HUES64 (cell line): ENCODE measurements around the gene KIAA1614.

ENCODE experiments used
- H3K27ac ChIP-seq: 2 replicates; pipeline ENCODE4 v1.7.0; 2013; ENCODE audit warnings: low read depth, low read length, inconsistent platforms
- H3K27me3 ChIP-seq: 2 replicates; pipeline ENCODE4 v1.6.1; 2013; ENCODE audit warnings: mild to moderate bottlenecking, low read length; ENCODE audit not compliant: insufficient read depth
- H3K36me3 ChIP-seq: 2 replicates; pipeline ENCODE4 v1.6.1; 2013; ENCODE audit warnings: mild to moderate bottlenecking, low read length; ENCODE audit not compliant: insufficient read depth
- H3K4me1 ChIP-seq: 2 replicates; pipeline ENCODE4 v1.6.1; 2013; ENCODE audit warnings: mild to moderate bottlenecking, low read length, moderate library complexity; ENCODE audit not compliant: insufficient read depth
- H3K4me3 ChIP-seq: 2 replicates; pipeline ENCODE4 v1.5.1; 2013; ENCODE audit warnings: mild to moderate bottlenecking, low read length, moderate library complexity
- H3K9ac ChIP-seq: 2 replicates; pipeline ENCODE4 v1.6.1; 2013; ENCODE audit warnings: mild to moderate bottlenecking, low read depth, low read length
- H3K9me3 ChIP-seq: 2 replicates; pipeline ENCODE4 v1.6.1; 2013; ENCODE audit warnings: low read depth, low read length; ENCODE audit not compliant: insufficient read depth
- WGBS: fragments of 150-250, 120-280 bp; methylation state at CpG from one replicate; pipeline ENCODE4 v1.1.7; 2013; ENCODE audit warnings: missing lambda C conversion rate; 5-methylcytosine and 5-hydroxymethylcytosine counted together

Gene KIAA1614

DNA sequence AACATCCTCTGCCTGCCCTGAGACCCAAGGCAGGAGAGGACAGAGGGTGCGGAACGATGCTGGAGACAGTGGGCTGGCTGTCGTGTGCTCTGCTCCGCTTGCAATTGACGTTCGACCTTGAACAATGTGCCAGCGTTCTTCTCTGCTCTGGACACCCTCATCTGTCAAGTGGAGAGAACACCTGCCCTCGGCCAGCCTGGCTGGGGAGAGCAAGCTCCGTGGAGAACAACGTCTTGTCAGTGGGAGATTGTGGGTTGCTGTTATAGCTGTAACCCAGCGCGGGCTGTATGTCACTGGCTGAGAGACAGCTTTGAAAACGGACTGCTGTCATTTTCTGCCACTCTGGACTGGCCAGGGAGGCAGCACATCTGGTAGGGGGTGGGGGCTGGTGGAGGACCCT lies 14.7 kb downstream of the KIAA1614 start:
- Histone ChIP-seq H3K36me3 (no peaks in the 10 kb centered on the region), H3K27ac (no peak overlapping the region), H3K9ac (no peak overlapping the region), H3K4me3 (no peak overlapping the region), H3K4me1 (peaks cover 38% of the 10 kb centered on the region), H3K27me3 (no peaks in the 10 kb centered on the region), H3K9me3 (no peaks in the 10 kb centered on the region)
- WGBS, result 92% methylated on average over 13 of the region's 13 CpGs

DNA sequence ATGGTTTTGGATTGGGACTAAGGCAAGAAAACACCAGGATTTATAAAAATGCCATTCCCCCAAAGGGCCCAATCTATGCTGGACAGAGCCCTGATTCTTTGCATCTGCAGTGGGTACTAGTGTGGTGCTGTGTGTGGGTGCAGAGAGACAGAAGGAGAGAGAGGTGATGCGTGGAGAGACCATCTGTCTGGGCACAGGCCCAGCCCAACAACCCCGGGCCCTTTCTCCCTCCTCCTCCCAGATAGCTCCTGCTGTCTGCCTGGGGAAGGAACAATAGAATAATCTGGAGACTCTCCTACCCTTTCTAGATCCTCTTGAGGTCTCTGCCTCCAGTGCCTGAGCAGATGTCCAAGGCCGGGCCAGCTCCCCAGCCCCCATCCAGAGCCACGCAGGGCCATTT lies 15.1 kb downstream of the KIAA1614 start:
- Histone ChIP-seq H3K27me3 (no peaks in the 10 kb centered on the region), H3K27ac (no peak overlapping the region), H3K4me1 (peaks cover 33% of the 10 kb centered on the region), H3K9ac (no peak overlapping the region), H3K36me3 (no peaks in the 10 kb centered on the region), H3K9me3 (no peaks in the 10 kb centered on the region), H3K4me3 (no peak overlapping the region)
- 71% methylated on average over 3 of the region's 4 CpGs for whole genome bisulfite sequencing

DNA sequence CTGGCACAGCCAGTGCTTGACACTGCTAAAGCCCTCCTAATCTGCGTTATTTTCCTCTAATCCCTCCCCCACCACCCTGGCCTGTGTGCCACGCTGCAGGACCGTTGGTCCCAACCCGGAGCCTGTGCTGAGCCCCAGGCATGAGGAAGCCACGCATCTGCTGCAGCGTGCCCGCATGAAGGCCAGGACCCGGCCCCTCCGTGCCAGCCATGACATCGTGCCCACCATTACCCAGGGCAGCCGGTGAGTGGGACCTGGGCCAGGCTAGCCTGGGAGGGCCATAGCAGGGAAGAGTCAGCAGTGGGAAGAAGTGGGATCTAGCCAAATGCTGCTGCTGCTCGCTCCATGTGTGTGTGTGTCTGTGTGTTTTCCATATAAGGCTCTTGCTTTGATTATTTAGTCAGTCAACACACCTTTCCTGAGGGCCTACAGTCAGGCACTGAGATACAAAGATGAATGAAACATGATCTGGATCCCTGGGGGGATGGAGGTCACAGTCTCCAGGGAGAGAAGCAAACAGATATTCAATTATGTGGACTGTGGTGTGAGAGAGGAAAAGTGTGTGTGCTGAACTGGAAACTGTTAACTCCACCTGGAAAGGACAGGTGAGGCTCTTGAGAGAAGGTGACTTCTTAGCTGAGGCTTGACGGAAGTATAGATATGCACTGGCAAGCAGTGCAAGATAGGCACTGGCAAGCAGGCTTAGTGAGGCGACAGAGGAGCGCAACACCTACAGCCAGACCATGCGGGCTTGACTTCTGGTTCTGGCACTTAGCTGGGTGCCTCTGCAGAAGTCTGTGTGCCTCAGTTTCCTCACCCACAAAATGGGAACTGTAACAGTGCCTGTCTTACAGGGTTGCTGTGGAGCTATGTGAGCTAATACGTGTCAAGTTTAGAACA lies 15.9 kb downstream of the KIAA1614 start:
- no peak overlapping the region for H3K9ac ChIP-seq
- peaks cover 29% of the 10 kb centered on the region for H3K4me1 ChIP-seq
- no peak overlapping the region for H3K4me3 ChIP-seq
- H3K9me3 ChIP-seq, result no peaks in the 10 kb centered on the region
- H3K27me3 ChIP-seq, result no peaks in the 10 kb centered on the region
- WGBS, result 88% methylated on average over 17 of the region's 17 CpGs
- H3K27ac ChIP-seq, result no peak overlapping the region
- no peaks in the 10 kb centered on the region for H3K36me3 ChIP-seq

DNA sequence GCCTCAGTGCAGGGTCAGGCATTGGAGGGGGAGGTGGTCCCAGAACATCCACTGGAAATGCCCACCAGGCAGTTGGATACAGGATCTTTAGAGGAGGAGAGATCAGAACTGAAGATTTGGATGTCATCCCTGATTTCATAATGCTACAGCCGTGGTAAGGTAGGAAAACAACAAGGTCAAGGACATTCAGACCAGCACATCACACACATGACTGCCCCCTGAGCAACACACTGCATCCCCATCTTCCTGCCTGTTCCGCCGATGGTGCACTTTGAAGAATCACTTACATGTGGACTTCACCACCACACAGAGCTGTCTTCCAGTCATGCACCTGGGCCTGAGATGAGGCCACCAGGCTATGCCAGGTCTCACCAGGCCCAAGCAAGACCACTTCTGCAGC lies 16.7 kb downstream of the KIAA1614 start:
- Histone ChIP-seq H3K4me3 (no peak overlapping the region), H3K4me1 (peaks cover 21% of the 10 kb centered on the region), H3K9me3 (no peaks in the 10 kb centered on the region), H3K9ac (no peak overlapping the region), H3K27ac (no peak overlapping the region), H3K36me3 (no peaks in the 10 kb centered on the region), H3K27me3 (no peaks in the 10 kb centered on the region)
- 96% methylated on average over 3 of the region's 3 CpGs for WGBS

DNA sequence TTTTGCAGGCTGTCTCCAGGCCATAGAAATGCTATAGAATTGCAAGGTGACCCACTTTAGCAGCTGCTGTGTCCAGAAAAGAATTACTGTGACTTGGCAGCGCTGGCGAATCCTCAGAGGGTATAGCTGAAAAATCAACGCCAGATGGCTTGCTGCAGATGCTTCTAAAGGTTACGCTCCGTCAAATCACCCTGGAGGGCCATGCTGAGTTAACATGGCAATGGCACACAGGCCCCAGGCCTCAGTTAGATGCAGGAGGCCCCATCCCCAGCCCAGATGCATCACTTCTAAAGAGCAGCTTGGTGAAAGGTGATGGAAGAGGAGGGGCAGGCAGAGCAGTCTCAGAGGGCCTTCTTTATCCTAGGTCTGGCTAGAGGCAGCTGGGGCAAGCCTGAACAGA lies 18.0 kb downstream of the KIAA1614 start:
- Histone ChIP-seq H3K27ac (no peak overlapping the region), H3K27me3 (no peaks in the 10 kb centered on the region), H3K4me1 (peaks cover 12% of the 10 kb centered on the region; the same call in 1 of the 2 replicates), H3K9ac (no peak overlapping the region), H3K4me3 (no peak overlapping the region), H3K36me3 (no peaks in the 10 kb centered on the region), H3K9me3 (no peaks in the 10 kb centered on the region)
- WGBS, result 96% methylated on average over 5 of the region's 5 CpGs

DNA sequence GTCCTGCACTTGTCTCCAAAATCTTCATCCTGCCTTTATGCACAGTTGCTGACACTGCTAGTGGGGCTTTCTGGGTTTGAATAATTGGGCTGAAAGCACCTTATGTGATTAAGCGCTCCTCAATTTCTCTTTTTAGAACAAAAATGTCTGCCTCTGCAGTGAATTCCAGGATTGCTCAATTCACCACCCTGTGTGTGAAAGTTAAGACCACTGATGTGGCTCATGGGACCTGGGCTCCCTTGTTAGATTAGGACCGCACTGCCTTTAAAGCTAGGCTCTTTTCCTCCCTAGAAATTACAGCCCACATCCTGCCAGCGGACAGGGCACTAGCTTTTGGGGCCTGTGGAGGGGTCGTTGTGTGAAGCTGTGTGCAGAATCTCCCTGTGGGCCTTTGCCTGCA lies 18.8 kb downstream of the KIAA1614 start:
- WGBS, result 94% methylated on average over 4 of the region's 4 CpGs
- Histone ChIP-seq H3K36me3 (no peaks in the 10 kb centered on the region), H3K27me3 (no peaks in the 10 kb centered on the region), H3K27ac (no peak overlapping the region), H3K4me1 (0 out of 2 replicates have a peak, but pooled peaks cover 7% of the 10 kb centered on the region), H3K9ac (no peak overlapping the region), H3K4me3 (no peak overlapping the region), H3K9me3 (no peaks in the 10 kb centered on the region)

DNA sequence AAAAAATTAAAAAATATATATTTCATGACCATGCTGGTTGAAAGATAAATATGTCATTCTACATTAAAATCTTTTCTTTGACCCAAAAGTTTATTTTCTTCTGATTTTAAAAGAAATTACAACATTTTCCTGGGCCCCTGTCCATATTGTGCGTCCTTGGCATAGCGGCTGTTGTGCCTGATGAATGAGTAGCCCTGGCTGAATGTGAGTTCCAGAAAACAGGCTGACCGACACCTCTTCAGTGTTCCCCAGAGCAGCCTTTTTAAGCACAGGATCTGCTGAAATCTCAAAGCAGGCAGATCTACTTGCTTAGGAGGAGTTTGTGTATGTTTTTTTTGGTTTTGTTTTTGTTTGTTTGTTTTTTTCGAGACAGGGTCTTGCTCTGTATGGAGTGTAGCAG lies 19.7 kb downstream of the KIAA1614 start:
- H3K4me3 ChIP-seq, result no peak overlapping the region
- H3K27ac ChIP-seq, result no peak overlapping the region
- H3K9ac ChIP-seq, result no peak overlapping the region
- no peaks in the 10 kb centered on the region for H3K9me3 ChIP-seq
- no peaks in the 10 kb centered on the region for H3K36me3 ChIP-seq
- no peaks in the 10 kb centered on the region for H3K27me3 ChIP-seq
- H3K4me1 ChIP-seq, result 0 out of 2 replicates have a peak, but pooled peaks cover 2% of the 10 kb centered on the region
- 96% methylated on average over 3 of the region's 4 CpGs for WGBS

DNA sequence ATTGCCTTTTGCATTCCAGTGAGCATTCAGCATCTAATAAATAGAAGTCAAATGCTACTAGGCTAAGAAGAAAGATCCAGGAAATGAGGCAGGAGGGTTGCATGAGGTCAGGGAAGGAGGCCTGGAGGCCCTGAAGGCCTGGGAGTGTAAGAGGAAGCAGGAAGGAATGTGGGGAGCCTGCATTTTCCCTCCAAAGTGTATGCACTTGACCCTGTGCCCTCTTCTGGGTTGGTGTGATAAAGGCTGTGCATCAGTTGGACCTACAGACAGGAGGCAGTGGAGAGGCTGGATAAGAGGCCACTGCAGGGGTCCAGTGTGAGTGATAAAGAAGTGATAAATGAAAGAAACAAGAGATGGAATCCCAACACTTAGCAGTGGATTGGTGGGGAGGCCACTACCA lies 20.4 kb downstream of the KIAA1614 start:
- Histone ChIP-seq H3K27ac (no peak overlapping the region), H3K4me1 (0 out of 2 replicates have a peak, but pooled peaks cover 2% of the 10 kb centered on the region), H3K36me3 (no peaks in the 10 kb centered on the region), H3K9me3 (no peaks in the 10 kb centered on the region), H3K27me3 (no peaks in the 10 kb centered on the region), H3K9ac (no peak overlapping the region), H3K4me3 (no peak overlapping the region)

DNA sequence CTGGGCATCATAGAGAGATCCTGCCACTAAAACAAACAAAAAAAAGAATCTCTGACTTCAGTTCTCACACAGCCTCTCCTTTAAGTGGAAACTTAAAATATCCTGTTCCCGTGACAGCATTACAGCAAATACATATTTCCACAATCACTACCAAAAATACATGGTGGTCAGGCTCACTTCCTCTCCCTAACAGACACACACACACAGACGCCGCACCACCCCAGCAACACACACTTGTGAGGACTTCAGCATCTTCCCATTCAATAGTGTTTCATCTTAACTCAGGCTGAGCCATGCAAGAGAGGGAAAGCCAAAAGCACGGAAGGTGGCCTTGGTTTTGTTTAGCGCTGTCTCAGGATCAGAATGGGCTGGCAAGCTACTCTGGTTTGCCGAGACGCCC lies 21.9 kb downstream of the KIAA1614 start:
- H3K36me3 ChIP-seq, result no peaks in the 10 kb centered on the region
- no peak overlapping the region for H3K9ac ChIP-seq
- no peaks in the 10 kb centered on the region for H3K27me3 ChIP-seq
- no peak overlapping the region for H3K4me3 ChIP-seq
- H3K9me3 ChIP-seq, result no peaks in the 10 kb centered on the region
- H3K4me1 ChIP-seq, result 0 out of 2 replicates have a peak, but pooled peaks cover 2% of the 10 kb centered on the region
- no peak overlapping the region for H3K27ac ChIP-seq
- 93% methylated on average over 7 of the region's 7 CpGs for WGBS

DNA sequence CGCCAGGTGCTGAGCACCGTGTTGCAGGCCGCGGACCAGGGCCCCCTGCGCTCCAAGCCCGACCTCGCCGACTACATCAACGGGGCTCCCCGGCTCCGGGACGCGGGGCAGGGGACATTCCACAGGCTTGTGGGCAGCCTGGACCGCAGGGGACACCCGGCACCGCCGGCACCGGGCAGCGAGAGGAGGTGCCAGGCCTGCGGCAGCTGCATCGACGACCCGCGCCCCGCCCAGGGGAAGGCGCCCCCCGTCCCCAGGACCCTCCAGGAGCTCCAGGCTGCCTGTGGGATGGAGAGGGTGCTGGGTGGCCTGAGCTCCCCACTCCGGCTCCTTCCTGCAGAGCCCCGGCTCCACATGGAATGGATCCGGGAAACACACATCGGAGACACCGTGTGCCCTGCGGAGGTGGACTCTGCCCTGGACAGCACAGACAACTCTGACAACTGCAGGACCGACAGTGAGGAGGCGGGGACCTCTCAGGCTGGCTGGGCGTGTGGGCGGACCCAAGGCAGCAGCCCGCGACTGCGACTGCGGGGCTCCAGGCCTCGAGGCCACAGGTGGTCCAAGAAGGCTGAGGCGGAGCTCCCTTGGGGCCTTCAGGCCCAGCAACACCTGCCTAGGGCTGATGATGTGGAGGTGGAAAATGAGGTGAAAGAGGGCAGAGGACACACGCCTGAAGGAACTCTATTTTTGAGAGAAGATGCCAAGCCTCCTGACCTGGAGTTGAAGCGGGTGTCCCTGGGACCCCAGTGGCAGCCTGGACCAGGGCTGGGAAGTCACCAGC lies 22.8 kb downstream of the KIAA1614 start:
- no peaks in the 10 kb centered on the region for H3K27me3 ChIP-seq
- H3K27ac ChIP-seq, result no peak overlapping the region
- H3K9ac ChIP-seq, result no peak overlapping the region
- H3K4me3 ChIP-seq, result no peak overlapping the region
- H3K4me1 ChIP-seq, result 0 out of 2 replicates have a peak, but pooled peaks cover 2% of the 10 kb centered on the region
- no peaks in the 10 kb centered on the region for H3K9me3 ChIP-seq
- H3K36me3 ChIP-seq, result no peaks in the 10 kb centered on the region
- WGBS, result 84% methylated on average over 45 of the region's 45 CpGs
